ENCODE measurements around the gene EME1.

GRCh38 chr17:50389534-50389933 is 16.5 kb downstream of the EME1 start:
- TF ChIP-seq CTCF (IDR thresholded peaks at IDR 0.05) (no peak), POLR2A (IDR thresholded peaks at IDR 0.05) (no peak)
